HepG2 (cell line): ENCODE data around the gene VTN. TPM values are rescaled to one million over a fixed set of nuclear protein-coding genes. Genes with fewer than 3 reads are reported as not detected.

ENCODE experiments used
- ATF3 ChIP-seq: sonication (generic); formaldehyde crosslinking; IDR thresholded peaks from 2 replicates; pipeline ENCODE4 v1.4.0; 2020; ENCODE audit warnings: missing genetic modification reagents
- BORCS8-MEF2B ChIP-seq: sonication (generic); formaldehyde crosslinking; IDR thresholded peaks from 2 replicates; pipeline ENCODE4 v1.8.0; 2022; ENCODE audit warnings: mild to moderate bottlenecking, missing genetic modification reagents
- CBFB ChIP-seq: sonication (generic); formaldehyde crosslinking; IDR thresholded peaks from 2 replicates; pipeline ENCODE4 v1.4.0; 2020; ENCODE audit warnings: missing genetic modification reagents
- GZF1 ChIP-seq: sonication (generic); formaldehyde crosslinking; IDR thresholded peaks from 2 replicates; pipeline ENCODE4 v1.5.1; 2020; ENCODE audit warnings: mild to moderate bottlenecking, missing genetic modification reagents
- HIVEP1 ChIP-seq: sonication (generic); formaldehyde crosslinking; IDR thresholded peaks from 2 replicates; pipeline ENCODE4 v1.4.0; 2020; ENCODE audit warnings: mild to moderate bottlenecking, missing genetic modification reagents
- SIX1 ChIP-seq: sonication (generic); formaldehyde crosslinking; IDR thresholded peaks from 2 replicates; pipeline ENCODE4 v1.4.0; 2020; ENCODE audit warnings: missing genetic modification reagents, borderline replicate concordance
- SMC3 ChIP-seq: IDR thresholded peaks from 2 replicates; pipeline ENCODE4 v1.6.1; 2011; ENCODE audit warnings: low read length, improper control_type of control experiment
- SRSF4 ChIP-seq: fragments of 200-400 bp; formaldehyde crosslinking; IDR thresholded peaks from one replicate; pipeline ENCODE4 v1.6.1; 2018; ENCODE audit warnings: mild to moderate bottlenecking, low read depth, low read length, moderate library complexity; ENCODE audit not compliant: poor library complexity, severe bottlenecking
- XRCC5 ChIP-seq: fragments of 200-400 bp; formaldehyde crosslinking; optimal IDR thresholded peaks from 2 replicates; pipeline ENCODE3; 2017; ENCODE audit warnings: mild to moderate bottlenecking, low read length
- ZBTB4 ChIP-seq: sonication (generic); formaldehyde crosslinking; IDR thresholded peaks from 2 replicates; pipeline ENCODE4 v1.4.0; 2020; ENCODE audit warnings: missing genetic modification reagents, mild to moderate bottlenecking, borderline replicate concordance
- ZNF180 ChIP-seq: sonication (generic); formaldehyde crosslinking; IDR thresholded peaks from 2 replicates; pipeline ENCODE4 v1.4.0; 2020; ENCODE audit warnings: low read depth, missing genetic modification reagents, borderline replicate concordance
- ZNF337 ChIP-seq: sonication (generic); formaldehyde crosslinking; IDR thresholded peaks from 2 replicates; pipeline ENCODE4 v1.5.1; 2020; ENCODE audit warnings: missing genetic modification reagents, low read depth, mild to moderate bottlenecking, borderline replicate concordance
- ZNF350 ChIP-seq: sonication (generic); formaldehyde crosslinking; IDR thresholded peaks from 2 replicates; pipeline ENCODE4 v1.4.0; 2020; ENCODE audit warnings: mild to moderate bottlenecking, low read depth, missing genetic modification reagents, borderline replicate concordance
- ZNF777 ChIP-seq: sonication (generic); formaldehyde crosslinking; IDR thresholded peaks from 2 replicates; pipeline ENCODE4 v1.4.0; 2020; ENCODE audit warnings: missing genetic modification reagents
- ZSCAN25 ChIP-seq: sonication (generic); formaldehyde crosslinking; IDR thresholded peaks from 2 replicates; pipeline ENCODE4 v1.8.0; 2022; ENCODE audit warnings: mild to moderate bottlenecking, missing genetic modification reagents
- polyA plus RNA-seq, 8 experiments: library from polyadenylated mRNA; depleted of rRNA in 3 of 8; stranded (reverse) in 7 of 8; unstranded in 1 of 8; fragments of >200 nt; fragmentation: Illumina TruSeq in 4 of 8; extraction: Trizol in 4 of 8; gene quantifications; 2 replicates each; pipeline versions ENCODE4 v1.2.1 to v1.2.3, GENCODE V29; 2011 to 2016; ENCODE audit warnings: low read depth in 4 of 8, missing spikeins in 1 of 8, mixed read lengths in 1 of 8; ENCODE audit not compliant: insufficient read depth in 1 of 8
- total RNA-seq, 5 experiments: library from RNA; depleted of rRNA; stranded (reverse); fragments of >200 nt; fragmentation: Illumina TruSeq; extraction: Trizol; gene quantifications; 2 replicates each; pipeline ENCODE4 v1.2.3, GENCODE V29; 2016; ENCODE audit warnings: low read depth in 1 of 5
- TF ChIP-seq, protein P1 (sequence below): sonication (generic); formaldehyde crosslinking; IDR thresholded peaks from 2 replicates; pipeline ENCODE4 v1.4.0; 2020; ENCODE audit warnings: missing genetic modification reagents, mild to moderate bottlenecking, borderline replicate concordance
- TF ChIP-seq, protein P2 (sequence below): sonication (generic); formaldehyde crosslinking; conservative IDR thresholded peaks from 2 replicates; pipeline ENCODE4 v1.8.1; 2023; ENCODE audit warnings: missing genetic modification reagents
- TF ChIP-seq, protein P3 (sequence below): sonication (generic); formaldehyde crosslinking; IDR thresholded peaks from 2 replicates; pipeline ENCODE4 v1.4.0; 2020; ENCODE audit warnings: mild to moderate bottlenecking, missing genetic modification reagents, borderline replicate concordance

VTN gene
- total and polyA plus RNA-seq, 2 of the 13 experiments (the other 11 are each of a cell fraction or from before 2014, with no cell fraction given), result 108 to 131 TPM

- TF ChIP-seq, protein P1, sequence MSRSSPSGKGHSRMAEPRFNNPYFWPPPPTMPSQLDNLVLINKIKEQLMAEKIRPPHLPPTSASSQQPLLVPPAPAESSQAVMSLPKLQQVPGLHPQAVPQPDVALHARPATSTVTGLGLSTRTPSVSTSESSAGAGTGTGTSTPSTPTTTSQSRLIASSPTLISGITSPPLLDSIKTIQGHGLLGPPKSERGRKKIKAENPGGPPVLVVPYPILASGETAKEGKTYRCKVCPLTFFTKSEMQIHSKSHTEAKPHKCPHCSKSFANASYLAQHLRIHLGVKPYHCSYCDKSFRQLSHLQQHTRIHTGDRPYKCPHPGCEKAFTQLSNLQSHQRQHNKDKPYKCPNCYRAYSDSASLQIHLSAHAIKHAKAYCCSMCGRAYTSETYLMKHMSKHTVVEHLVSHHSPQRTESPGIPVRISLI (CRISPR knock-in tag), result no peak
- TF ChIP-seq CBFB (no peak), ATF3 (0 out of 2 replicates have a peak, but pooled peaks have one; percentile 15), SRSF4 (no peak), XRCC5 (peak; percentile 95), ZNF180 (CRISPR knock-in tag) (no peak), SMC3 (peak; percentile 95), ZSCAN25 (CRISPR knock-in tag) (0 out of 2 replicates have a peak, but pooled peaks have one; percentile 31), GZF1 (CRISPR knock-in tag) (0 out of 2 replicates have a peak, but pooled peaks have one; percentile 37), HIVEP1 (CRISPR knock-in tag) (0 out of 2 replicates have a peak, but pooled peaks have one; percentile 62), ZNF777 (CRISPR knock-in tag) (no peak), ZNF350 (CRISPR knock-in tag) (peak; percentile 56; the same call in 1 of the 2 replicates), BORCS8-MEF2B (CRISPR knock-in tag) (peak; percentile 40; the same call in 1 of the 2 replicates), SIX1 (CRISPR knock-in tag) (peak; percentile 72; the same call in 1 of the 2 replicates), ZNF337 (CRISPR knock-in tag) (no peak), ZBTB4 (CRISPR knock-in tag) (no peak)
- TF ChIP-seq, protein P2, sequence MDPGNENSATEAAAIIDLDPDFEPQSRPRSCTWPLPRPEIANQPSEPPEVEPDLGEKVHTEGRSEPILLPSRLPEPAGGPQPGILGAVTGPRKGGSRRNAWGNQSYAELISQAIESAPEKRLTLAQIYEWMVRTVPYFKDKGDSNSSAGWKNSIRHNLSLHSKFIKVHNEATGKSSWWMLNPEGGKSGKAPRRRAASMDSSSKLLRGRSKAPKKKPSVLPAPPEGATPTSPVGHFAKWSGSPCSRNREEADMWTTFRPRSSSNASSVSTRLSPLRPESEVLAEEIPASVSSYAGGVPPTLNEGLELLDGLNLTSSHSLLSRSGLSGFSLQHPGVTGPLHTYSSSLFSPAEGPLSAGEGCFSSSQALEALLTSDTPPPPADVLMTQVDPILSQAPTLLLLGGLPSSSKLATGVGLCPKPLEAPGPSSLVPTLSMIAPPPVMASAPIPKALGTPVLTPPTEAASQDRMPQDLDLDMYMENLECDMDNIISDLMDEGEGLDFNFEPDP (CRISPR knock-in tag), result no peak
- TF ChIP-seq, protein P3, sequence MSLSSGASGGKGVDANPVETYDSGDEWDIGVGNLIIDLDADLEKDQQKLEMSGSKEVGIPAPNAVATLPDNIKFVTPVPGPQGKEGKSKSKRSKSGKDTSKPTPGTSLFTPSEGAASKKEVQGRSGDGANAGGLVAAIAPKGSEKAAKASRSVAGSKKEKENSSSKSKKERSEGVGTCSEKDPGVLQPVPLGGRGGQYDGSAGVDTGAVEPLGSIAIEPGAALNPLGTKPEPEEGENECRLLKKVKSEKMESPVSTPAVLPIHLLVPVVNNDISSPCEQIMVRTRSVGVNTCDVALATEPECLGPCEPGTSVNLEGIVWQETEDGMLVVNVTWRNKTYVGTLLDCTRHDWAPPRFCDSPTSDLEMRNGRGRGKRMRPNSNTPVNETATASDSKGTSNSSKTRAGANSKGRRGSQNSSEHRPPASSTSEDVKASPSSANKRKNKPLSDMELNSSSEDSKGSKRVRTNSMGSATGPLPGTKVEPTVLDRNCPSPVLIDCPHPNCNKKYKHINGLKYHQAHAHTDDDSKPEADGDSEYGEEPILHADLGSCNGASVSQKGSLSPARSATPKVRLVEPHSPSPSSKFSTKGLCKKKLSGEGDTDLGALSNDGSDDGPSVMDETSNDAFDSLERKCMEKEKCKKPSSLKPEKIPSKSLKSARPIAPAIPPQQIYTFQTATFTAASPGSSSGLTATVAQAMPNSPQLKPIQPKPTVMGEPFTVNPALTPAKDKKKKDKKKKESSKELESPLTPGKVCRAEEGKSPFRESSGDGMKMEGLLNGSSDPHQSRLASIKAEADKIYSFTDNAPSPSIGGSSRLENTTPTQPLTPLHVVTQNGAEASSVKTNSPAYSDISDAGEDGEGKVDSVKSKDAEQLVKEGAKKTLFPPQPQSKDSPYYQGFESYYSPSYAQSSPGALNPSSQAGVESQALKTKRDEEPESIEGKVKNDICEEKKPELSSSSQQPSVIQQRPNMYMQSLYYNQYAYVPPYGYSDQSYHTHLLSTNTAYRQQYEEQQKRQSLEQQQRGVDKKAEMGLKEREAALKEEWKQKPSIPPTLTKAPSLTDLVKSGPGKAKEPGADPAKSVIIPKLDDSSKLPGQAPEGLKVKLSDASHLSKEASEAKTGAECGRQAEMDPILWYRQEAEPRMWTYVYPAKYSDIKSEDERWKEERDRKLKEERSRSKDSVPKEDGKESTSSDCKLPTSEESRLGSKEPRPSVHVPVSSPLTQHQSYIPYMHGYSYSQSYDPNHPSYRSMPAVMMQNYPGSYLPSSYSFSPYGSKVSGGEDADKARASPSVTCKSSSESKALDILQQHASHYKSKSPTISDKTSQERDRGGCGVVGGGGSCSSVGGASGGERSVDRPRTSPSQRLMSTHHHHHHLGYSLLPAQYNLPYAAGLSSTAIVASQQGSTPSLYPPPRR (CRISPR knock-in tag), result no peak
These were observed 46.7 kb upstream of the VTN start (continued) for GRCh38 chr17:28416703-28417311.
